B cell (primary cell): ENCODE data around the gene PI4KA.

ENCODE experiments used
- CTCF ChIP-seq: fragments of 200-600 bp; IDR thresholded peaks from one replicate; pipeline ENCODE4 v1.8.0; 2022; ENCODE audit warnings: antibody characterized with exemption, mild to moderate bottlenecking
- EZH2 ChIP-seq: IDR thresholded peaks from 2 replicates; pipeline ENCODE4 v1.6.1; 2012; ENCODE audit warnings: borderline replicate concordance, low read depth, mild to moderate bottlenecking, moderate library complexity, low read length; ENCODE audit not compliant: insufficient read depth, poor library complexity, severe bottlenecking

DNA sequence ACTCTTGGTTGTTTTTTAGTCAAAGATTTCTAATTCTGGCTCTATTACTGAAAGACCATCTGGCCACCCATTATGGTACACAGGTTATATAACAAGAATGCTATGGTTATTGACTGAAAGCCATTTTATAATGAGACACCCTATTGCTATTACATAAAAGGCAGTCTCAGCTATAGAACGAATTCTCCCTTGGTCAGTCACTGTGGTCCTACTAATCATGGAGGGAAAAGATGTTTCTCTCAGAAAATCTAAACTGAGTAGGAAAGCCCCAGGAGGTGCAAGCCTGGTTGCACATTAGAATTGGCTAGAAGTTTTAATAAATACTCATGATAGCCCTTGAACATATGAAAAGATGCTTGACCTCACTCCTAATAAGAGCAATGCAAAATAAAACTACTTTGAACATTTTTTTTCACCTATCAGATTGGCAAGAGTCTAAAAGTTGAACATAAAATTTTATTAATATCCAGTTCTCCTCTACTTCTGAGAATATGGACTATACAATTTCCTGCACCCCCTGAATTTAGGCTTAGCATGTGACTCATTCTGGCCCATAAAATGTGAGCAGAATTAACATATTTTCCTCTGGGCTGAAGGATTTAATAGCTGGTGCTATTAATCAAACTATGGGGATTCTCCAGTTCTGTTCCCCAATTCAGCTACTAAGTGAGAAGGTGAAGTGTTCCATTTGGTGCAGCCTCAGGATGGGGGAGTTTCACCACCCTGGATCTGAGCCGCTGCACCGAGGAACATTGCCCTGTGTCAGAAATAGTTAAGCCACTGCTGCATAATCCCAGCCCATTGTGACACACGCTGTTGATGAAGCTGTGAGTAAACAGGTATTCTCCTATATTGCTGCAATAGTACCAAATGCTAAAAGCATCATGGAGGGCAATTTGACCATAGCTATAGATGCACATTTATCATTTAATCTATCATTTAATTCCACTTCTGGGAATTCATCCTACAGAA, 47.1 kb upstream of the PI4KA start:
- TF ChIP-seq CTCF (no peak), EZH2 (no peak)
